NT2/D1 (cell line): ENCODE results near the gene CLRN3.

ENCODE experiments used
- SUZ12 ChIP-seq: IDR thresholded peaks from 2 replicates; pipeline ENCODE4 v1.6.1; 2011; ENCODE audit not compliant: insufficient read length, insufficient read depth; ENCODE audit errors: extremely low read depth
- ZNF274 ChIP-seq: IDR thresholded peaks from 2 replicates; pipeline ENCODE4 v1.6.1; 2011; ENCODE audit warnings: mild to moderate bottlenecking, low read depth, low read length

DNA sequence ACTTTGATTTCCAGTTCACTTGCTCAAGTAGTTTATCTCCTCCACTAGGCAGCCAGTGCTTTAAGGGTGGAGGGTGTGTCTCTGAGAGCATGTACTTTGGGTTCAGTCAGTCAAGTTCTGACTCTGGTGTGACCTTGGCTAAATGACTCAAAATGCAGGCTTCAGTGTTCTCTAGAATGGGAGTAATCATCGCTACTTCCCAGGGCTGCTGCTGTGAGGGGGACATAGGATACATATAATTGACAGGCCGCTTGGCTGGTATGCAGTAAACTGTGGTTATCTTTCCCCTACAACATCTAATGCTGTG, 17.7 kb upstream of the CLRN3 start:
- TF ChIP-seq ZNF274 (no peak), SUZ12 (no peak)
